C4-2B (cell line): Measurements from ENCODE around the gene SGMS1.

Experiments
- ZFX ChIP-seq: fragments of 450-650 bp; IDR thresholded peaks from 2 replicates; pipeline ENCODE4 v1.6.1; 2017
- TF ChIP-seq, protein P1 (sequence below): fragments of 450-650 bp; conservative IDR thresholded peaks from 2 replicates; pipeline ENCODE4 v1.5.1; 2017; ENCODE audit warnings: mild to moderate bottlenecking

DNA sequence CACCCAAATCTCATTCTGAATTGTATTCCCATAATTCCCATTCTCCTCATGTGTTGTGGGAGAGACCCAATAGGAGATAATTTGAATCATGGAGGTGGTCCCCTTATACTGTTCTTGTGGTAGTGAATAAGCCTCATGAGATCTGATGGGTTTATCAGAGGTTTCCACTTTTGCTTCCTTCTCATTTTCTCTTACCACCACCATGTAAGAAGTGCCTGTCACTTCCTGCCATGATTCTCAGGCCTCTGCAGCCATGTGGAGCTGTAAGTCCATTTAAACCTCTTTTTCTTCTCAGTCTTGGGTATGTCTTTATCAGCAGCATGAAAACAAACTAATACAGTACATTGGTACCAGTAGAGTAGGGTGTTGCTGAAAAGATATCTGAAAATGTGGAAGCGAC, 274.2 kb downstream of the SGMS1 start:
- TF ChIP-seq, protein P1, sequence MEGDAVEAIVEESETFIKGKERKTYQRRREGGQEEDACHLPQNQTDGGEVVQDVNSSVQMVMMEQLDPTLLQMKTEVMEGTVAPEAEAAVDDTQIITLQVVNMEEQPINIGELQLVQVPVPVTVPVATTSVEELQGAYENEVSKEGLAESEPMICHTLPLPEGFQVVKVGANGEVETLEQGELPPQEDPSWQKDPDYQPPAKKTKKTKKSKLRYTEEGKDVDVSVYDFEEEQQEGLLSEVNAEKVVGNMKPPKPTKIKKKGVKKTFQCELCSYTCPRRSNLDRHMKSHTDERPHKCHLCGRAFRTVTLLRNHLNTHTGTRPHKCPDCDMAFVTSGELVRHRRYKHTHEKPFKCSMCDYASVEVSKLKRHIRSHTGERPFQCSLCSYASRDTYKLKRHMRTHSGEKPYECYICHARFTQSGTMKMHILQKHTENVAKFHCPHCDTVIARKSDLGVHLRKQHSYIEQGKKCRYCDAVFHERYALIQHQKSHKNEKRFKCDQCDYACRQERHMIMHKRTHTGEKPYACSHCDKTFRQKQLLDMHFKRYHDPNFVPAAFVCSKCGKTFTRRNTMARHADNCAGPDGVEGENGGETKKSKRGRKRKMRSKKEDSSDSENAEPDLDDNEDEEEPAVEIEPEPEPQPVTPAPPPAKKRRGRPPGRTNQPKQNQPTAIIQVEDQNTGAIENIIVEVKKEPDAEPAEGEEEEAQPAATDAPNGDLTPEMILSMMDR = no peak
- no peak for TF ChIP-seq ZFX
